Smooth muscle cell (in vitro differentiated cells): ENCODE measurements around the gene HYAL1. TPM values are rescaled to one million over a fixed set of nuclear protein-coding genes. Genes with fewer than 3 reads are reported as not detected.

Source experiments
- DNase-seq: peaks from one replicate; lab custom pipeline; 2025; ENCODE audit not compliant: unreplicated experiment; lab: John Stamatoyannopoulos, UW
- H2AFZ ChIP-seq: fragments of 200-600 bp; sonication (generic); 2 replicates; pipeline ENCODE4 v1.6.0; 2016; ENCODE audit warnings: antibody characterized with exemption, low read depth, mild to moderate bottlenecking
- H3F3A ChIP-seq: fragments of 200-600 bp; sonication (generic); 2 replicates; pipeline ENCODE4 v1.6.0; 2017; ENCODE audit warnings: antibody characterized with exemption, low read depth
- H3K27ac ChIP-seq: fragments of 200-600 bp; sonication (generic); 2 replicates; pipeline ENCODE4 v1.5.1; 2016; ENCODE audit warnings: low read depth, mild to moderate bottlenecking
- H3K27me3 ChIP-seq: fragments of 200-600 bp; sonication (generic); 2 replicates; pipeline ENCODE4 v1.6.1; 2016; ENCODE audit warnings: low read depth, mild to moderate bottlenecking
- H3K36me3 ChIP-seq: fragments of 200-600 bp; sonication (generic); 2 replicates; pipeline ENCODE4 v1.5.1; 2016; ENCODE audit warnings: low read depth
- H3K4me1 ChIP-seq: fragments of 200-600 bp; sonication (generic); 2 replicates; pipeline ENCODE4 v1.5.1; 2016; ENCODE audit warnings: low read depth
- H3K4me2 ChIP-seq: fragments of 200-600 bp; sonication (generic); 2 replicates; pipeline ENCODE4 v1.6.0; 2016; ENCODE audit warnings: mild to moderate bottlenecking
- H3K4me3 ChIP-seq: fragments of 200-600 bp; sonication (generic); 2 replicates; pipeline ENCODE4 v1.5.1; 2016; ENCODE audit warnings: mild to moderate bottlenecking
- H3K79me2 ChIP-seq: fragments of 200-600 bp; sonication (generic); 2 replicates; pipeline ENCODE4 v1.6.0; 2016; ENCODE audit warnings: low read depth, mild to moderate bottlenecking
- H3K9ac ChIP-seq: fragments of 200-600 bp; sonication (generic); 2 replicates; pipeline ENCODE4 v1.6.0; 2016; ENCODE audit warnings: low read depth
- H3K9me3 ChIP-seq: fragments of 200-600 bp; sonication (generic); replicated peaks from 2 replicates; pipeline ENCODE4 v1.5.1; 2016; ENCODE audit warnings: low read depth
- H4K20me1 ChIP-seq: fragments of 200-600 bp; sonication (generic); 2 replicates; pipeline ENCODE4 v1.6.0; 2016; ENCODE audit warnings: low read depth
- CTCF ChIP-seq: fragments of 200-600 bp; sonication (generic); IDR thresholded peaks from 2 replicates; pipeline ENCODE4 v1.5.1; 2017; ENCODE audit warnings: borderline replicate concordance, mild to moderate bottlenecking, antibody characterized with exemption; ENCODE audit not compliant: insufficient read depth, poor library complexity, severe bottlenecking
- WGBS: methylation state at CpG from one replicate; pipeline ENCODE4 v1.1.7; 2016; ENCODE audit warnings: low lambda C conversion rate; 5-methylcytosine and 5-hydroxymethylcytosine counted together
- polyA plus RNA-seq: library from polyadenylated mRNA; unstranded; fragments of >200 nt; fragmentation: Nextera tagmentation; extraction: Ambion mirVana; gene quantifications from 2 replicates; pipeline ENCODE4 v1.2.1, GENCODE V29; 2016
- total RNA-seq: library from RNA; depleted of rRNA; stranded (reverse); fragments of >200 nt; gene quantifications from 2 replicates; pipeline ENCODE4 v1.2.3, GENCODE V29; 2014

The HYAL1 gene
- total and polyA plus RNA-seq, 2 experiments from 2014 or later: 1.0 TPM; not detected in 1

- no peak for DNase-seq
- Histone ChIP-seq H3K4me1 (peaks cover 34% of the 10 kb centered on the region), H3K9ac (peak overlapping the region; percentile 99), H3K9me3 (no peaks in the 10 kb centered on the region), H3K36me3 (no peaks in the 10 kb centered on the region), H3K27me3 (no peaks in the 10 kb centered on the region), H3K27ac (peak overlapping the region; percentile 98), H2AFZ (no peak overlapping the region), H3K4me2 (peak overlapping the region; percentile 89), H3K79me2 (no peaks in the 10 kb centered on the region), H3F3A (peaks cover 32% of the 10 kb centered on the region), H4K20me1 (peaks cover 8% of the 10 kb centered on the region), H3K4me3 (peak overlapping the region; percentile 64)
- no peak for TF ChIP-seq CTCF
- 81% methylated on average over 5 of the region's 5 CpGs for WGBS
Observed at GRCh38 chr3:50260942-50261441, 42.4 kb downstream of the HYAL1 start.

GRCh38 chr3:50260027-50260941 lies 43.1 kb downstream of the HYAL1 start:
- H3K27ac ChIP-seq: peak overlapping the region; percentile 98
- peak overlapping the region; percentile 99 for H3K9ac ChIP-seq
- H3K4me3 ChIP-seq: peak overlapping the region; percentile 64
- peak overlapping the region; percentile 89 for H3K4me2 ChIP-seq
- H2AFZ ChIP-seq: no peak overlapping the region
- H3K36me3 ChIP-seq: no peaks in the 10 kb centered on the region
- H3K27me3 ChIP-seq: no peaks in the 10 kb centered on the region
- DNase-seq: peak; percentile 89
- no peaks in the 10 kb centered on the region for H3K79me2 ChIP-seq
- H3K9me3 ChIP-seq: no peaks in the 10 kb centered on the region
- 5% methylated on average over 45 of the region's 70 CpGs for WGBS
- TF ChIP-seq CTCF: peak; percentile 98
- H4K20me1 ChIP-seq: peaks cover 12% of the 10 kb centered on the region
- peaks cover 26% of the 10 kb centered on the region for H3F3A ChIP-seq
- peaks cover 30% of the 10 kb centered on the region for H3K4me1 ChIP-seq

- peaks cover 26% of the 10 kb centered on the region for H3K4me1 ChIP-seq
- no peak for TF ChIP-seq CTCF
- peak overlapping the region; percentile 89 for H3K4me2 ChIP-seq
- peaks cover 26% of the 10 kb centered on the region for H3F3A ChIP-seq
- H3K9me3 ChIP-seq: no peaks in the 10 kb centered on the region
- H3K9ac ChIP-seq: no peak overlapping the region
- H4K20me1 ChIP-seq: peaks cover 20% of the 10 kb centered on the region
- no peaks in the 10 kb centered on the region for H3K27me3 ChIP-seq
- WGBS: 66% methylated on average over 18 of the region's 18 CpGs
- no peak overlapping the region for H2AFZ ChIP-seq
- H3K79me2 ChIP-seq: no peaks in the 10 kb centered on the region
- H3K27ac ChIP-seq: peak overlapping the region; percentile 98
- no peak for DNase-seq
- no peak overlapping the region for H3K4me3 ChIP-seq
- no peaks in the 10 kb centered on the region for H3K36me3 ChIP-seq
Observed at GRCh38 chr3:50259432-50260026, 43.8 kb downstream of the HYAL1 start.
